ENCODE data around the gene LHFPL3.

- TF ChIP-seq EP300 (IDR thresholded peaks at IDR 0.05) (no peak), CTCF (IDR thresholded peaks at IDR 0.05) (no peak)
Observed at GRCh38 chr7:104294291-104294690, 34.1 kb upstream of the LHFPL3 start.

Data from esophagus muscularis mucosa (tissue), 3 donors.